Measurements from ENCODE around the gene JRKL.

Gene JRKL

DNA sequence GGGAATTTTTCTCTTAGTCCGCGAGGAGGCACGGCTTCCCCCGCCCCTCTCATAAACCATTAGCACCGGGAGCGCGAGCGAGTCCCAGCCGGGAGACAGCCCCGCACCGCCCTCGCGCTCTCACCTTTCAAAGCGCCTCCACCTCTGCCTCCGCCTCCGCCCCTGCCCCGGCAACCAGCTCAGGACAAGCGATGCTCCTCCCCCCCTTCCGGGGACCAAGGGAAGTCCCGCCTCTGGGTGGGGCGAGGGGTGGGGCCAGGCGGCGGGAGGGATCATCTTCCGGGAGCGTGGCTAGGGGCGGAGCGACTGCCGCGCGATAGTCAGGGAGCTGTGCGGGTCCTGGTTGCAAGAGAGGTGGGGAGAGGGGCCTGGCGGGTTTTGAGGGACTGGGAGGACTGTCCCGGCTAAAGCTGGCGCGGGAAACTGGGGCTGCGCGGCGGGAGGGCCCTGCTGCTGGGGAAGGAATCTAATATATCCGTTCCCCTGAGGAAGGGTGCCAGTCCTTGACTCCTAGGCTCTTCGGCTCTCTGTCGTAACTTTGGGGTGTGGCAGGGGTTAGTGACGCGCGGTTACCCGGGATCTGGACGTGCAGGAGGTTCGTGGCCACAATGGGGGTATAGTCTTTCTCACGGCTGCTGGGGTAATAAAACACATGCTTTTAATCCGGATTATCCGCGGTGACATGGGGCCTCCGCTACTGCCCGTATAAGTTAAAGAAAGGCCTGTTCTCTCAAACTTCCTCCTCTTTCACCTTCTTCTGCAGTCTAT is at the start of gene JRKL, which contains the start of gene CCDC82:
JRKL (plus strand) TSS at position 294 of the 768 bp plus-strand sequence. CDS start 637 bp downstream, outside the sequence.
CCDC82 (minus strand) TSS at position 193 of the 768 bp plus-strand sequence. CDS start 5,165 bp downstream, outside the sequence.
- peak; percentile 87 for DNase-seq

DNA sequence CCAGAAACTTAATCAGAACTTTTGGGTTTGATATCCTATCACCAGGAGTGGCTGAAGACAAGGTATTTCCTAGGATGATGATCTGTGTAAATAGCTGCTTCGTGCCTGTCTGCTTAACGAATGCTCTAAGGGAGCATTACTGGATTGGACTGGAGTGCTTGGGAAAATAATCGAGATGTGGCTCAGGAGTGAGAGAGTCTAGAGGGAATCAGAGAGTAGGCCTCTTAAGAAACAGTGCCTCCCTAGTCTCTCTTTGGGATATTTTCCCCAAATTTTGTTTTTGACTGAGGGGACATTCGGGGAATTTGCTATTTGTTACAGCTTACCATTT is 49.3 kb upstream of the JRKL start:
- no peak for DNase-seq

DNA sequence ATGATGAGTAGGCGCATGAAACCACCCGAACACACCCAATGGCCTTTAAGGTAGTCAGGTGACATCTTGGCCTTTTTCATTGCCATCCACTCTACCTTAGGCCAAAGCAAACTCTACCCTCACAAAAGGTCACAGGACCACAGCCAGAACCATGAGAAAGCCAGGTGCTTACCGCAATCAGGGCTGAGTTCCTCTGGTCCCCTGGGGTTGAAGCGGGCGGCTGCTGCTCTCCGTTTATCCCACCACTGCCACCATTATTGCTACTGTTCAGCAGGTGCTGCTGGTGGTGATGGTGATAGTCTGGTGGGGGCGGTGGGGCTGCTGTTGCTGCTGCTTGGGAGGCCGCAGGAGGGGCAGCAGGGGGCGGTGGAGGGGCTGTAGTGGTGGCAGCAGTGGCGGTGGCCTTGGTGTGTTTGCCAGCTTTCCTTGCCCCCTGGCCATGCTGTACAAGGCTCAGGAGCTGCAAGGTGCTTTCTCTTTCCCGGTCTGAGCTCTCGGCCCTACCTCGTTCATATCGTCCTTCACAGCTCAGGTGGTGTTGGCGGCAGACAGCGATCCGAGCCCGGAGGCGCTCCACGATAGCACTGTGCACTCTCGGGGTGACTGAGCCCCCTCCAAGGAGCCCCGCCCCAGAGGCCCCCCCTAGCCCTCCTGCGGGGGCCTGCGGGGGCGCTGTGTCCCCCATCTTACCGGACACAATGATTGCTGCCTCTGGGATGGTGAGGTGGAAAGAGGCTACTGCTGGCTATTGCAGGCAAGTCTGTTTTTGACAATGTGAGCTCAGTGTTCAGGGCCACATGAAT is 48.4 kb upstream of the JRKL start:
- DNase-seq = no peak

DNA sequence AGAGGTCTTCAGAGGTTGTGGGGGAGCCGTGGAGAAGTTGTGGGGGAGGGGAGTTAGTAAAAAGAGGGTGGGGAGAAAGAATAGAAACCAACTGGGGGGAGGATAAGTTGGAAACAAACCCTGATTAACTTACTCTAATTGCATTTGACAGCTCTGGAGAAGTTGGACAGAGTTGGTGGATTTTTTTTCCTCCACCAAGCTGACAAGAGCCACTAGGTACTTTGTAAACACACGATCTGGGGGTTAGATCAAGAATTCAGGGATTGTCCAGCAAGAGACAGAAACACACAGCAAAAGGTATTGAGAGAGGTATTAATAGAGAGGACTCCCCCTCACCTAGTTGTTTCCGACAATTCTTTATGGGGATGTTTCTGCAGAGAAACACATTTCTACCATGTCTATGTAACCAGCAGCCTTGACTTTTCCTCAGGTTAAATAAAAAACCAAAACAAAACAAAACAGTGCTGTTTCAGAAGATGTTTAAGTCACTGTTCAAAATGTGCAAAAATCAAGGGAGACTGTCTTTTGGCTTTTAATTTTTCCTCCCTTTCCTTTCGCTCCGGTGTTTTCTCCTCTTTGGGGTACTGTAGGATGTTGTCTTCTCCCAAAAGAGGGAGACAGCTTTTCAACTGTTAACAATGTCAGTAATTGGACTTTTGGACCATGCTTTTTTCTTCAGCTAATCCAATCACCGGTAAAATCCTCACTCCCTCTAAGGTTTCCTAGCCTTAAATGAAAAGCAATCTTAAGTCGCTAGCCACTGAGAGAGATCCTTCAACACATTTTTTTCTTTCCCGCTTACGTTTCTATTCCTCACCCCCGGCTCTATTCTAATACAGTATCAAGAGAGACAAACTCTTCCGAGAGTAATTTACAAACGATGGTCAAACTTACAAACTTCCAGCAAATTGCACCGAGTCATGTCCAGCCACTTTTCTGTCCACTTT is 47.5 kb upstream of the JRKL start:
- DNase-seq = no peak

DNA sequence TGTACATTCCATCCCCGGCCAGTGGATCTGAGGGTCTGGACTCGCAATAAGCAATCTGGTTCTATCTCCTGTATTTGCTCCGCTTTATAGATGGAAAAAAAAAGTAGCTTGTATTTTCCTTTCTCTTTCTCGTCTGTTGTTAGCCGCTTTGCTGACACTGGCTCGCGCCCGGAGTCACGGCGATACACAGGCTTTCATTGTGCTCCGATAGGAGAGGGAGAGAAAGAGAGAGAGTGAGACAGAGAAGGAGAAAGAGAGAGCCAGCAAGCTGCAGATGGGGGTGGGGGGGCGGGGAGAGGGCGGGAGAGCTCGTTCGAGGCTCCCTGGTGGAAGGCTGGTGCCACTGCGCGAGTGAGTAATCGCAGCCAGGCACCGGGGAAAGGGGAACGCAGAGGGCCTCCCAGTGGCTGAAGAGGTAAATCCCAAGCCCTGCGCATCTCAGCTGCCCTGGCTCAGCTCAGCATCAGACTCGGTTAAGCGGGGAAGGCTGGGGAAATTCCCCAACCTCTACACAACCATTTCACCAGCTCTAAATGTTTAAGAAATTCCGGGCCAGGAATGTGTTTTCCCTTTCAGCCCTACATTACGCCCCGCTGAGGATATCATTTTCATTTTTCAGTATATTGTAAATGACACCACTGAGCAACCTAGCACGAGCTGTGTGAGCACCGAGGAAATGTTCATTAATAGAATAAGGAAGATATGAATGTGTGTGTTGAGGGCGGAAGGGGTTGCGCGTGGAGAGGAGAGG is 46.7 kb upstream of the JRKL start, which contains the start of gene MAML2:
MAML2 (minus strand) TSS at position 235 of the 751 bp plus-strand sequence. CDS start 1,300 bp downstream, outside the sequence.
- DNase-seq = peak; percentile 79

DNA sequence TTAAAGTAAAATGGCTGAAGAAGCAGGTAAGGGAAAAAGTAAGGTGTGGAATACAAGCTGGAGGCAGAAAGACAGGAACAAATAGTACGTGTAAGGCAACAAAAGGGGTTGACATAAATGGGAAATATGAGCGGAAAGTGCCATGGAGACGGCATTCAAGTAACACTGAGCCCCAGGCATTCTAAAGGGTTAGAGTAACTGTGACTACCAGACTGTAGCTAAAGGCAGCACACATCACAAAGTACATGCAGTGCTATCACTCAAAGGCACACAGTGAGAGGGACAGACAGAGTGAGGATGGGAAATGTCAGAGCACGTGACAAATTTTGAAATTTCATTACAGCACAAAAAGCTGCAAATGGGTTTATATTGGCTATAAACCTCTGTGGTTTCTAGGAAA is 33.0 kb upstream of the JRKL start:
- no peak for DNase-seq

DNA sequence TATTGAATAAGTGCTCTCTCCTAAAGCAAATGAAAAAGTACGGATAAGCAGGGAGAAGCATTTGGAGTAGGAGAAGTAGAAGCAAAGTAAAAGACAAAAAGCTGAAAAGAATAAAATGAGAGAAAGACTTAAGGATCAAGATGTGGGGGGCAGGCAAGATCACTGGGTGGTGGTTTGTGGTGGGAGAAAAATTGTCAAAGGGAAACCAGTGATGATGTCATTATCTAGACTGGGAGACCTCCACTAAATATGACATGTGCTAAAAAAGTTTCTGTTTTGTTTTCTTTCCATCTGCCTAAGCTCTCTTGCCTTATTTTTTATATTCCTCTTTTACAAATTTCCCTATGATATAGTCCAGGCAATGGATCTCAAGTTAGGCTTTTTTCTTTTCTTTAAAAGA is 32.0 kb upstream of the JRKL start:
- DNase-seq = no peak

DNA sequence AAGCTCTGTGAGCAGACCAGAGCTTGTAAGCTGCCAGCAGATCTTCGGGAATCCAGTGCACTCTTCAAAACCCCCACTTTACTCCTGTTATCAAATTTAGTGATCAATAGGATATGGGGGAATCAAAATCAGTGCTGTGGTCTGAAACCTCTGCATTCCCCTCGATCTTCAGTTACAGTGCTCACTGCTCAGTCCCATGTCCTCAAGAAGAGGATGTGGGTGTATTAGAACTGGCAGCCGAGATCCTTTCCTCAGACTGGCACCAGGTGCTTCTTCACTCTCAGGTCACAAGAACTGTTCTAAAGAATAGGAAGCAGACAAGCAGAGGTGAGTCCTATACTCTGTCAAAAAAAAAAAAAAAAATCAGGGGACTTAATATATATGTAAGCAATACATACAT is 31.5 kb upstream of the JRKL start:
- no peak for DNase-seq

DNA sequence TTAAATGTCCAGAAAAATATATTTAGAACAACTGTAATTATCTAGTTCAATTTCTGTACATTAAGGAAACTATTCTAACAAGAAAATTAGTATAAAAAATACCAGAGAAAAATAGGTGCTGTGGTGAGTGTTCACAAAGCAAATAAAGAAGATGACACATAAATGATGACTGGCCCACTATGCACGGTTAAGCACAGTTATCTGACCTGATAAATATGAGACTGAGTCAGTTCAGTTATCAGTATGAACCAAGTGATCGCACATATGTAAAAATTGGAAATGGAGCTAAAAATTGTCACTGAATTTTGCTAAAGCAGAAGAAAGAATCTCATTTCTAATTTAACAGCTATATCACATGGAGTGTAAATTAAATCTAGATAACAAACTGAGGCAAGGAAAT is 28.0 kb upstream of the JRKL start:
- DNase-seq = no peak

DNA sequence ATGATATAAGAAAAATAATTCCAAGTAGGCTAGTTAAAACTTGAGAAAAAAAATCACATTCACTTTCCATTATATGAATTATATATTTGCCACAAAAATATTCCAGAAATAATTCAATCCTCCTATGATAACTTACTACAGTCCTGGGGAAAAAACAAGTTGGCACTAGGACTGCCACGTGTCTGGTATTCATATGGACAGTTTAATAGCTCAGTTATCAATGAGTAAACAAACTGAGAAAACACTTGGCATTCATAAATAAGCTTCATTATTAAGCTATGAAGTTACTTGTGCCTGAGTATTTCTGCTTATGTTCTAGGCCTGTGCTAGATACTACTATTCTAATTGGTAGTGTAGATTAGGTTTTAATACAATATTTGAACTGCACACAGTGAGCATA is 24.3 kb upstream of the JRKL start:
- DNase-seq = no peak

DNA sequence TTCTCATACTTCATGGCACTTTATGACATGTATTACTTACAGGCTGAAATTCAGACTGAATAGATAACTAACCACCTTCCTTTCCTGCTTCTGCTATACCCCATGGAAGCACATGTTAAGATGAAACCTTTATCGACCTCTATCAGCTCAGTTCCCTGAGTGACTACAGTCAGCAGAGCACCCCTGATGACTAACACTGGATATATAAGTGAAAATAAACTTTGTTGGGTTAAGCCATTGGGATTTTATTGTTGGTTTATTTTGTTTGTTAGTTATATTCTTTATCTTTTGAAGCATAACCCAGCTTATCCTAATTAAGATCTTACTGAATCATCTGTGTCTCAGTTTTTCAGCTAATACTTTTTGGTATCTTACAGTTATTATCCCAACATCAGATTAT is 23.8 kb upstream of the JRKL start:
- no peak for DNase-seq

DNA sequence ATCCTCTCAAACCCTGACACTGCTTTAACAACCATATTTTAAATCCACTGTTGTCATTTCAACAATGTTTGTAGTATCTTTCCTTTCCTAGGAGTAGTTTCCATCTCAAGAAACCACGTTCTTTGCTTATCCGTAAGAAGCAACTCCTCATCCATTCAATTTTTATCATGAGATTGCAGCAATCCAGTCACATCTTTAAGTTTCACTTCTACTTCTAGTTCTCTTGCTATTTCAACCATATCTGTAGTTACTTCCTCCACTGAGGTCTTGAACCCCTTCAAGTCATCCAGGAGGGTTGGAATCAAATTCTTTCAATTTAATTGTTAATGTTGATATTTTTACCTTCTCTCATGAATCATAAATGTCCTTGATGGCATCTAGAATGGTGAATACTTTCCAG is 22.5 kb upstream of the JRKL start:
- no peak for DNase-seq

DNA sequence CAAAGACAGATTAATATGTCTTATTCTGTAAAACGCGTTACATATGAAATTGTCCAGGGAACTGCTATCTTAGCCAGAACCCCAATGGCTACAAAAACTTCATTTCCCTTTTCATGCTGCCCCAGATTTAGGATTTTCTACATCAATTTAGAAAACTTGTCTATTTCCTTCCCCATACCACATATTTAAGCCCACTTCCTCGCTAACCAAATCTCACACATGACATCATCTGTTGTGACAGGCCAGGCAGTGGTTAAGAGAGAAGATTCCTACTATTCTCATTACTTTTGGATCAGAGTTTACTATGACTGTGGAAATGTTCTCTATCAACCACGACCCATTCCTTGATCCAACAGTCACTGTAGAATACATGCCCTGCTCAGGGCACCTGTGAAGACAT is 16.0 kb upstream of the JRKL start:
- no peak for DNase-seq

DNA sequence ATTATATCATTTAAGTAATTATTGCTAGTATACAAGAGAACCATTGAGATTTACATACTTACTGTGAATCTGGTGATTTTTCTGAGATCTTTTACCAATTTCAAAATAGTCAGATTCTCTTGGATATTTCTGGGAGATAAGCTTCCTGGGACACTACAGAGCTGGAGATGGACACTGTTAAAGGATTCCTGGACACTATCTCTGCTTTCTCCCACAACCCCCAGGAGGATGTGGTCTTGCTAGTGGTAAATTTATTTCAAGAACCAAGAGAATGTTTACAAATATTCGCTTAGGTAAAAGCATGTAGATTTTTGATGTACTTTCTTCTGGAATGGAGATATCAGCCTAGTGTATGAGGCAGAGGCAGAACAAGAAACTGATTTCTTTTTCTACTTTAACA is 13.0 kb upstream of the JRKL start:
- no peak for DNase-seq

DNA sequence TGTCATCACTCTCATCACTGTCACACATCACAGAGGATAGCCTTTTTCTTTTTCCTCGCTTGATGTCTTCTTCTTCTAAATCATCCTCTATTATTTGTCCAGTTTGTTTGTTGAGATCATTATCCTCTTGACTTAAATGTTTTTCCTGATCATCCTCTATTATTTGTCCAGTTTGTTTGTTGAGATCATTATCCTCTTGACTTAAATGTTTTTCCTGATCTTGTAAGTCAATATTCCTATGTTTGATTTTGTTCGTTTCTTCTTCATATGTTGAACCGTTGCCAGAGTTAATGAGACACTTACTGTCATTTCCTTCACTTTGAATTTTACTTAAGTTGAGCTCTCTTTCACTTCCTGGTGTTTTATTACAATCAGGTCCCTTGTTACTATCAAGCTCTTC is 5.7 kb upstream of the JRKL start:
- peak; percentile 71 for DNase-seq

DNA sequence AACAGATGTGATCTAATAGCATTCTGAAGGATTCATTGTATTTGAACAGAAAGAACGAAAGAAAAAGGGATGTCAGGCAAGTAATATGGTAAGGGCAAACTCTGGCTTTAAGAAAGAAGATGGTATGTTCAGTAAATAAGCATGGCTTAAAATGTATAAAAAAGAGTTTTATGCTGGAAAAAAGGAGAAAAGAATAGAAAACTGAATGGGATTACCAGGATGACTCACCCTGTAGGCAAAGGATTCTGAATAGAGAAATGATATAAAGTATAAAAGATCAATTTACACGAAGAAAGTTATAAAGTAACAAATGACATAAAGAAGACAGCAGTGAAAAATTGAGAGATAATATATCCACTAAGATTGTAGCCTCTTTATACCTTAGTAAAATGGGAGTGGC is 4.6 kb upstream of the JRKL start:
- no peak for DNase-seq

DNA sequence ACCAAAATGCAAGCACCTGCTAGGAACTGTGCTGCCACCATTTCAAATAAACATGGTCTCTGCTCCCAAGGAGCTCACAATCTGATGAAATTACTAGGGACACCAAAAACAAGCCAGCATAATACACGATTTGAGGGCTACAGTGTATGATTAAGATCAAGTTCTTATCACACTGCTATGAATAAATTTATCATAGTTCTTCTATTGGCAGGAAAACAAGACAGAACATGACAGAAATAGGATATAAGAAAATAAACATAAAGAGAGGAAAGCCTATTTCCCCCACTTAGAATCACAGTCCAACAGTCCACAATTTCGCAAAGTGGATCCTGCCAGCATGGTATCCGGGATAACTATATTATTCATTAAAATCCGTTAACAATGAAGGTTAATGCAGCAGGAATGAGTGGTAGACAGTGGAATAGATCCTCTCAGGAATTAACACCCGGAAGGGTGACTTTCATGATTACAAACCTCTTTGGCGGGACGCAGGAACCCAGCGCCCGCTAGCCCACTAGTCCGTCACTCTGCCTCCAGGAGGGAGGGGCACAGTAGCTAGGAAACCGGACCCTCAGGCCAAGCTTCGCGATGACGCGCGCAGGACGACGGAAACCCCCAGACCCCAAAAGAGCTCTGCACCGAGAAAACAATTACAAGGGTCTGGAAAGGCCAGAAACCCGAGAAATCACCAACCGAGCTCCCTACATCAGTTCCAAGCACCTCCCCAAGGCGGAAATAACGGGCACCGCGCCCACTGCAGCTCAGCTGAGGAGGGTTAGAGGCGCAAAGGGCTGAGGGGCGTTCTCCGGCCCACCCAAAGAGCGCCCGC is 708 bp upstream of the JRKL start:
- DNase-seq = no peak

DNA sequence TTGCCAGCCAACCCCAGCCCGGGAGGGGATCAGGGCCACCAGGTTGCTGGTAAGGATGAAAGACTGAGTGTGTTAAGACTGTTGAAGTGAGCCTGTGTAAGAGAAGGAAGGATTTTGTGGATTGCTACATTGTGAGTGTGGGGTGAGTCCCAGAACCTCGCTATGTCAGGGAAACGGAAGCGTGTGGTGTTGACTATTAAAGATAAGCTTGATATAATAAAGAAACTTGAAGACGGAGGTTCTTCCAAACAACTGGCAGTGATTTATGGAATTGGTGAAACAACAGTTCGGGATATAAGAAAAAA is 627 bp downstream of the JRKL start:
- no peak for DNase-seq

DNA sequence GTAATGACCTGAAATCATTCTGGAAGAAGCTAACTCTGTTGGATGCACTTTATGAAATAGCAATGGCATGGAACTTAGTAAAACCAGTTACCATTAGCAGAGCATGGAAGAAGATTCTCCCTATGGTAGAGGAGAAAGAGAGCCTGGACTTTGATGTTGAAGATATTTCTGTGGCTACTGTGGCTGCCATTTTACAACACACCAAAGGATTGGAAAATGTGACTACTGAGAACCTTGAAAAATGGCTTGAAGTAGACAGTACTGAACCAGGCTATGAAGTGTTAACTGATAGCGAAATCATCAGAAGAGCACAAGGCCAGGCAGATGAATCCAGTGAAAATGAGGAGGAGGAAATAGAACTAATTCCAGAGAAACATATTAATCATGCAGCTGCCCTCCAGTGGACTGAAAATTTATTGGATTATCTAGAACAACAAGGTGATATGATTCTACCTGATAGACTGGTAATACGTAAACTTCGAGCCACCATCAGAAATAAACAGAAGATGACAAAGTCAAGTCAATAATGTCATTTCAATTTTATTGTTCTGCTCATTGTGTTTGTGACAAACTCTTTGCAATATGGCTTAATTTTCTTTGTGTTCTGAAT is 2.0 kb downstream of the JRKL start:
- DNase-seq = no peak

DNA sequence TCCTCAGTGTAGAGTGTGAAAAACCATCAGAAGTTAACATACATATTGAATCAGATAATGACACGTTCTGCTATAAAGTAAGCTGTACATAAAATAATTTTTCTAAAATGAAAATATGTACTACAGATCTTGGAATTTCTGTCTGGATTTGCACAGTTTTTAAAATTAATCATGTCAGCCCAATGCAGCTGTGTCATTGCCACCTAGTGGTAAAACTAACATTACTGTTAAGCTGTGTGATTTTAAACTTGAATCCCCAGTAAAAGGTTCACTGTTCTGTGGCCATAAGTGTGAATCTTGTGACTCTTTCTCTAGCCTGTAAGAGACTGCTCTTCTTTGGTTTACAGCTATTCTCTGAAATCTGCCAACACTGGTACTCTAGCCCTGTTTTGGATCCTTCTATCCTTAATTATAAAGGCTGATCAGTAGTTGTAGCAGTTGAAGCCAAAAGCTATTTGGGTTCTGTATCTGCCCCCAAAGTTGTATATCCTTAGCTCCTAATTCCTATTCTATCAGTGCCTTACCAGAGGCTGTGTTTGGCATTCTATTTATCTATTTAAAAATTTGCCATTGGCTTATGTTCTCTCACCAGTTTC is 4.0 kb downstream of the JRKL start:
- DNase-seq = peak; percentile 1

DNA sequence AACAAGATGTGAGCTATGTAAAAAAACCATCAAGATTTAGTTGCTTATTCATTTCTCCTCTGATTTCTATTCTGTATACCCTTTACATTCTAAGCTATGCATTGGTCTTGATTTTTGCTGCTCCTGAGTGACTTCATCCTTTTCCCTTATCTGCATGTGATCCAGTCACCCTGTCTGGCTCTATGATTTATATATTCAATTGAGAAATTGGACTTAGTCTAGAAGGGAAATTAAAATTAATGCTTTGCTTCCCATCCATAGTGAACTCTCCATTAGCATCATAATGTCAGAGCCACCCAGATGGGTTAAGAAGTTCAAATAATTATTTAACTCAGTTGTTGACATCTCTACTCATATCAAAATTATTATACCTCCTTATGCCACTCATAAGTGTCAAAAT is 5.0 kb downstream of the JRKL start:
- no peak for DNase-seq

Measured in DMS153 (cell line).